Measurements from ENCODE around the gene AGPAT4.

Gene AGPAT4

DNA sequence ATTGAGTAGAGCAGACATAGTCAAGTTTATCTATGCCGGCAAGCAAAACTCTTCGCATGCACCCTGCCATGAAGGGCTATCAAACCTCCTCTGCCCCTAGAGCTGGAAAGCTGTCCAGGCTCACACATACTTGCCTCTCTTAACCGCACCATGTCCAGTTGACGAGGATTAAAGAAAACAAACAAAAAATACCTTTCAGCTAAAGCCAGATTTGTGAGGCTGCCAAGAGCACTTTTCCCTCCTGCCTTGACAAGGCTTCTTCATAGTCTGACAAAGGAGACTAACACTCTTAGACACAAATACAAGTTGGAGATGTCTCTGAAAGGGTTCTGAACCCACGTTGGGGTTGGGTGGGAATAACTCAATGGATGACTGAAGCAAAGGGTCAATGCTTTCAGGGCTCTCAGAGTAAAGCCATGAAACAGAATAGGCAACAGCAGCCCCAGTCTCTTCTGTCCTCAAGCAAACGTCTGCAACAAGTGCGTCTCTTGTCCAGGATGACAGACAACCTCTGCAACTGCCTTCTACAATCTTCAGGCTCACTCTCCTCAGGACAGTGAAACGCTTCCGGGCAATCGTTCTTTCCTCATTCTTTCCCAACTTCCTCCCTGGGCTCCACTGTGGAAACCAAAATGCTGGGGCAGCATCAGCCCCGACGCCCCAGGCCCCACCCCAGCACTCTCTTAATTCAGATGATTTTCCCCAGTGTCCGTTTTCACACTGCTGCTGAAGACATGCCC, 57.8 kb downstream of the AGPAT4 start:
- no peak overlapping the region for H3K4me3 ChIP-seq (ENCODE audit: low read depth, low read length)
- no peak for DNase-seq (ENCODE audit: low read depth)

DNA sequence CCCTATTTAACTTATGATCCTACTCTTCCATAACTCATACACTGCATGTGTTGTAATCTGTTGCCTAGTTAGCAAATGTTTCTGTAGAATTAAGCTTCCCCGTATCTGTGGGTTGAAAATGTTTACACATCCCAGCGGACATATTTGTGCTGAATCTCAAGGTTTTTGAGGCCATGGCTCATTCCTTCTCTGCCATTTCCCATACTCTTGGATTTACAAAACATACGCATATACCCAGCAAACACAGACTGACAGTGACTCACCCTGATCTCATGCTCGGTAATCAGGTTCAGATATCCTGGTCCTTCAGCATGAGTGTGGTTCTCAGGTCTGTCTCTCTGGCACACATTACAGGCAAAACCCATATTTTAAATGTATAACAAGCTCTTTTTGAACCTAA, 58.7 kb downstream of the AGPAT4 start:
- DNase-seq (ENCODE audit: low read depth) = peak; percentile 98
- no peak overlapping the region for H3K4me3 ChIP-seq (ENCODE audit: low read depth, low read length)

DNA sequence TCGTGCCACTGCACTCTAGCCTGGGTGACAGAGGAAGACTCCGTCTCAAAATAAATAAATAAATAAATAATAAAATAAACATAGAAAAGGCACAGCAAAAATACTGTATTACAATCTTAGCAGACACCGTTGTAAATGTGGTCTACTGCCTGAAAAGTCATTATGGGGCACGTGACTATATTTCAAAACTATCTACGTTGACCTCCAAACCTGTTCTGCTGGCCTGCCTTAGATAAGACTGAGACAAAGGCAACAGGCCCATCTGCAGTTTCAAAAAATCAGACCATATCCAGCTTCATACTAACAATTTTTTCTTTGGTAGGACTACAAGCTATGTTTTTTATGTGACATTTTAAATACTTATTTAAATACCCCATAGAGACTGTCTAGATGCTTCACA, 59.1 kb downstream of the AGPAT4 start:
- no peak for DNase-seq (ENCODE audit: low read depth)
- no peak overlapping the region for H3K4me3 ChIP-seq (ENCODE audit: low read depth, low read length)

DNA sequence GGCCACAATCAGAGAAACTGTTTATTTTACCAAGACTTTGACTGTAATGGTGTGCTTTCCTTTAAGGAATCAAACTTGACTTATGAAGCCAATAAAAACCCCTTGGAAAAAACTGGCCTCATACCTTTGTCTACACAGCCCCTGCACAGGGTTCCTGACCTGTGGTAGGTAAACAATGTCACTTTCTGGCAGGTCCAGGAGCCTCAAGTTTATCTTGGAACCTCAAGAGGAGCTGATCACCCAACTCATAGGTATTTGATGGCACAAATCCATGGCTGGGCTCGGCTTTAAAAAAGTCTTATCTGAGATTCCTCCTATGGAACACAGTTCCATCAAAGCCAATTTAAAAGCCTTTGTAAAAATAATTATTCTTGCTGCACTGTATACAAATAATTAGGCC, 61.0 kb downstream of the AGPAT4 start:
- no peak overlapping the region for H3K4me3 ChIP-seq (ENCODE audit: low read depth, low read length)
- DNase-seq (ENCODE audit: low read depth) = no peak

DNA sequence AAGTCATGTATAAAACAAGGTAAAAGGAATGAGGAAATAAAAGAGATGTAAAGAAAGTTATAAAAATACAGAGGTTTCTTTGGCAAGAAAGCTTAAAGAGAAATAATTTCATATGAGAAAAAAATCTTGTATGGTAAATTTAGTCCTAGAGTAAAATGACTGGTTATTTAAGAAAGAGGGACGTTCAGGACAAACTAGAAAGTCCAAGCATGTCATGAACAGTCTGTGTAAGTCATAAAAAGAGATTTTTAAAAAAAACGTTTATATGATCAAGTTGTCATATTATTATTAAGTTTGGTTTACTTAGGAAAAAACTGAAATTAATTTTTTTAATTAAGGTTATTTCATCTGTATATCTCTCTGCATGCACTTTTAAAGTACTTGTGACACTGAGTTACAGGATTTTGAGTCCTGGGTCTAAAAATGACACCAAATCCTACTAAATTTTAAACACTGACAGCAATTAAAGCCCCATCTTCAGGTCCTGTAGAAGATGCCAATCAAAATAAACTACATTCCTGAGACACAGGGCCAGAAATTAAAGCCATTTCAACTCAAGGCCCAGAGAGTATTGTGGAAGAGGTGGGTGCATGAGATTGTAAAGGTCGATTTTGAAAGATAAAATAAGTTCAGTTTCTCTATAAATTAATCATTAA, 62.4 kb downstream of the AGPAT4 start:
- no peak overlapping the region for H3K4me3 ChIP-seq (ENCODE audit: low read depth, low read length)
- no peak for DNase-seq (ENCODE audit: low read depth)

DNA sequence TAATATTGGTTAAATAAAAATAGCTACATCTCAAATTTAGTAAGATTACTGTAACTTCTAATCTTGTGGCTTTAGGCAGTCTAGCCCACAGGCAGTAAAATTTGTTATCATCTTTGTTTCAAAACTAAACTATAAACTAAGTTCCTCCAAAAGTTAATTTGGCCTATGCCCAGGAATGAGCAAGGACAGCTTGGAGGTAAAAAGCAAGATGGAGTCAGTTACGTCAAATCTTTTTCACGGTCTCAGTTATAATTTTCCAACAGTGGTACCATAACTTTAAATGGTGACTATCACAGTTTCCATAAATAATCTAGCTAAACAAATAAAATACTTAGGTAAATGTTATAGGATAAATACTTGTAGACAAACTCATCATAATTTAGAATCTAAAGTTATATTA, 63.0 kb downstream of the AGPAT4 start:
- DNase-seq (ENCODE audit: low read depth) = no peak
- no peak overlapping the region for H3K4me3 ChIP-seq (ENCODE audit: low read depth, low read length)

GRCh38 chr6:161207200-161207599, 66.7 kb downstream of the AGPAT4 start:
- no peak for DNase-seq (ENCODE audit: low read depth)
- H3K4me3 ChIP-seq (ENCODE audit: low read depth, low read length) = no peak overlapping the region

- H3K4me3 ChIP-seq (ENCODE audit: low read depth, low read length) = no peak overlapping the region
- no peak for DNase-seq (ENCODE audit: low read depth)
Measured at GRCh38 chr6:161204866-161205557, 68.8 kb downstream of the AGPAT4 start.

GRCh38 chr6:161200610-161201370, 73.1 kb downstream of the AGPAT4 start:
- DNase-seq (ENCODE audit: low read depth) = no peak
- H3K4me3 ChIP-seq (ENCODE audit: low read depth, low read length) = no peak overlapping the region

GRCh38 chr6:161199850-161200249, 74.0 kb downstream of the AGPAT4 start:
- H3K4me3 ChIP-seq (ENCODE audit: low read depth, low read length) = no peak overlapping the region
- DNase-seq (ENCODE audit: low read depth) = no peak

GRCh38 chr6:161198783-161199460, 74.9 kb downstream of the AGPAT4 start:
- no peak overlapping the region for H3K4me3 ChIP-seq (ENCODE audit: low read depth, low read length)
- DNase-seq (ENCODE audit: low read depth) = no peak

DNA sequence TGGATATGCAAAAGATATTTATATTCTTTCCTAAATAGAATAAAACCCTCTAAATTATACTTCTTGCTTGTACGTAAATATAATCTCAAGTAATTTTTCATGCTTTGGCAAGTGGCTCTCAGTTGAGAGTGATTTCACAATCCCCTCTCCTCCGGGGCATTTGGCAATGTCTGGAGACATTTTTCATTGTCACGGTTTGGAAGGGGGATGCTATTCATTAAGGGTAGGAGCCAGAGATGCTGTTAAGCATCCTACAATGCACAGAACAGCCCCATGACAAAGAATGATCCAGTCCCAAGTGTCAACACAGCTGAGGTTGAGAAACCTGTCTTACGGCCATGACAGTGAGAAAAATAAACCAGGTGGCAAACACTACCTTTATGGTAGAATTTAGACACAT, 75.7 kb downstream of the AGPAT4 start:
- DNase-seq (ENCODE audit: low read depth) = no peak
- H3K4me3 ChIP-seq (ENCODE audit: low read depth, low read length) = no peak overlapping the region

GRCh38 chr6:161195386-161195785, 78.5 kb downstream of the AGPAT4 start:
- DNase-seq (ENCODE audit: low read depth) = no peak
- H3K4me3 ChIP-seq (ENCODE audit: low read depth, low read length) = no peak overlapping the region

GRCh38 chr6:161194374-161194773, 79.5 kb downstream of the AGPAT4 start:
- no peak overlapping the region for H3K4me3 ChIP-seq (ENCODE audit: low read depth, low read length)
- no peak for DNase-seq (ENCODE audit: low read depth)

DNA sequence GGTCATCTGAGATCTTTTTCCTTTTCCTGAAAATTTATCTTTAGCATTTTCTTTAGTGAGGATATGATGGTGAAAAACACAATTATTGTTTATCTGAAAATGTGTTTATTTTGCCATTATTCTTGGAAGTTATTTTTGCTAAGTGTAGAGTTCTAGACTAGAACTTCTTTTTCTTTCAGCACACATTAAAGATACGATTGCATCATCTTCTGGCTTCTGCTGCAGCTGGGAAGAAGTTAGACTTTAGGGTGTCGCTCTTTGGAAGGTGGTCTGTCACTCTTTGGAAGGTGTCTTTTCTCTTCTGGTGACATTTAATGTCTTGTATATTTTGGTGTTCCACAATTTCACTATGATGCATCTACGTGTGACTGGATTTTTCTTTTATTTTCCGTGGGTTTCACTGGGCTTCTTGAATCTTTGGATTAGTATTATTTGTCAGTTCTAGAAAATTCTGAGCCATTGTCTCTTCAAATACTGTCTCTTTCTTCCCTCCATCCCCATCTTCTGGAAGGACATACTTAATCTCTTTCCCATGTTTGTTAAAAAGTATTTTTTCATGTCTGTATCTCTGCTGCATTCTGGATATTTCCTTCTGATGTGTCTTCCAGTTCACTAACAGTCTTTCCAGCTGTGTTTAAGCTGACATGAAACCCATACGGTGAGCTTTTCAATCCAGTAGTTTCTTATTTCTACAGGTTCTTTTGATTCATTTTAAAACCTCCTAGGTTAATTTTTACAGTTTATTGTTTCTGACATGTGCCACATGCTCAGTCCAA, 81.0 kb downstream of the AGPAT4 start:
- H3K4me3 ChIP-seq (ENCODE audit: low read depth, low read length) = no peak overlapping the region
- DNase-seq (ENCODE audit: low read depth) = no peak

GRCh38 chr6:161191671-161192070, 82.2 kb downstream of the AGPAT4 start:
- no peak for DNase-seq (ENCODE audit: low read depth)

GRCh38 chr6:161191007-161191406, 82.9 kb downstream of the AGPAT4 start:
- no peak for DNase-seq (ENCODE audit: low read depth)
- no peak overlapping the region for H3K4me3 ChIP-seq (ENCODE audit: low read depth, low read length)

More at GRCh38 chr6:161191671-161192070, 82.2 kb downstream of the AGPAT4 start:
- no peak overlapping the region for H3K4me3 ChIP-seq (ENCODE audit: low read depth, low read length)

DNA sequence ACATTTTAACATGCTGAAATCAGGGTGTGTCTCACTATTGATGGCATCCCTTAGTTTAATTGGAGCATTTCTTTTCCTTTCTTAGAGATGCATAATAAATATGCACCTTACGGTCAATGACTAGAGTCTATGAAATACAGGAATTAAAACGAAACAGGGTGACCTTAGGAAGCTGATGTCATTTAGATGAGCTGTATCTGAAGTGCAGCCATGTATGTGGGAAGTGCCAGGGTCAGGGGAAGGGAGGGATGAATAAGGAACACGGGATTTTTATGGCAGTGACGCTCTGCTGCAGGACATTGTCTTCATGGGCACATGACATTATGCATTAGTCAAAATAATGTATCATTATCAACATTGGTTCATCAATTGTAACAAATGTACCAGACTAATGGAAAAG, 84.0 kb downstream of the AGPAT4 start:
- no peak overlapping the region for H3K4me3 ChIP-seq (ENCODE audit: low read depth, low read length)
- no peak for DNase-seq (ENCODE audit: low read depth)

Measured in skeletal muscle cell (primary cell).